Measurements from ENCODE around the gene GPC3. TPM values are rescaled to one million over a fixed set of nuclear protein-coding genes. Genes with fewer than 3 reads are reported as not detected.

The GPC3 gene
- total RNA-seq, 2 experiments from 2014 or later: 0.25 to 0.59 TPM

DNA sequence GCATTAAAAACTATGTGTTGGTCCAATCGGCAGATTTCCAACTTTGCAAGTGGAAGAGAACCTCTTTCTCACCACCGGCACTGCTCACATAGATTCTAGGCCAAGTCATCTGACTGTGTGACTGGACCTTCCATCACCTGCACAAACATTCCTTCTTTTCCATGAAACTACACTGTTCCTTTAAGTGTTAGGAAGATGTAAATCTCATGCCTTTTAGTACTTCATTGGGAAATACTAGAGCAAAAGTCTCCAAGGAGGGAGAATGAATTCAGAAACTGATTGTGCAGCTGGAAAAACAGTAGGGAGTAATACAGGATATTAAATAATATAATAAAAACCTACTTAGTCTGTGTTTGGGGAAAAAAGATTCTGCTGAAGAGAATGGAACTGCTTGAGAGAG is 238.2 kb downstream of the GPC3 start:
- no peaks in the 10 kb centered on the region for H3K27me3 Mint-ChIP-seq
- peaks cover 66% of the 10 kb centered on the region for H3K4me1 Mint-ChIP-seq (ENCODE audit: low read depth)
- H3K4me3 ChIP-seq (ENCODE audit: low read length): no peak overlapping the region
- H3K4me1 ChIP-seq (ENCODE audit: insufficient read depth, low read length): peaks cover 8% of the 10 kb centered on the region
- H3K36me3 ChIP-seq (ENCODE audit: insufficient read depth, low read length): no peaks in the 10 kb centered on the region
- H3K27ac ChIP-seq (ENCODE audit: low read depth in 1 of 2, low read length in 2 of 2): no peak overlapping the region
- H3K9me3 Mint-ChIP-seq: no peaks in the 10 kb centered on the region
- intact Hi-C loops (cut with DNase I, micrococcal nuclease): loop anchor here in 1 of 2 experiments (2.0 kb wide), 1 partner anchor 28 kb away; no protein-coding TSS in a partner anchor
- ATAC-seq (ENCODE audit: poor library complexity) (no peak), DNase-seq (no peak)
- H3K27me3 ChIP-seq (ENCODE audit: control insufficient read depth in 1 of 2, insufficient read depth in 2 of 2, low read length in 2 of 2): no peaks in the 10 kb centered on the region
- no peak for TF ChIP-seq CTCF (IDR thresholded peaks at IDR 0.05)
- H3K36me3 Mint-ChIP-seq (ENCODE audit: low read depth): no peaks in the 10 kb centered on the region
- ChIA-PET POLR2A (no interaction called here), CTCF (no interaction called here)
- no peaks in the 10 kb centered on the region for H3K9me3 ChIP-seq (ENCODE audit: control insufficient read depth in 1 of 2, insufficient read depth in 1 of 2, low read length in 2 of 2)
- H3K27ac Mint-ChIP-seq: peak overlapping the region; percentile 63
- no peak overlapping the region for H3K4me3 Mint-ChIP-seq

DNA sequence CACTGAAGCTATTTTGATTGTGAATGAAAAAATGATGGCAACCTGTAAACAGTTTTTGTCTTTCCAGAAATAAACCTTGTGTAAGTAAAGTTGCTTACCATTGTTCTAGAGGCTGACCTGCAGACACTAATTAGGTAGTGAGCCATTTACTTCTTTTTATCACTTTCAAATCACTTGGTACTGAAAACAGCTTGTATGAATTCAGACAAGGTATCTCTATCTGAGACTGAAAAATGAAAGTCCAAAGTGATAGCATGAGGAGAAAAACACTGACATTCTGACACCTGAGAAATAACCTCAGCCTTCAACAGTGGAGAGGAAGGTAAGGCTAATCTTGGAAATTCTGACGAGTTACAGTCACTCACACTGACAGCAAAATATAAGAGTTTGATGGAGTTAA is 238.8 kb downstream of the GPC3 start:
- H3K27me3 Mint-ChIP-seq: no peaks in the 10 kb centered on the region
- Histone ChIP-seq H3K36me3 (ENCODE audit: insufficient read depth, low read length) (no peaks in the 10 kb centered on the region), H3K27ac (ENCODE audit: low read depth in 1 of 2, low read length in 2 of 2) (no peak overlapping the region), H3K4me1 (ENCODE audit: insufficient read depth, low read length) (peaks cover 8% of the 10 kb centered on the region), H3K27me3 (ENCODE audit: control insufficient read depth in 1 of 2, insufficient read depth in 2 of 2, low read length in 2 of 2) (no peaks in the 10 kb centered on the region), H3K9me3 (ENCODE audit: control insufficient read depth in 1 of 2, insufficient read depth in 1 of 2, low read length in 2 of 2) (no peaks in the 10 kb centered on the region), H3K4me3 (ENCODE audit: low read length) (no peak overlapping the region)
- ChIA-PET CTCF (no interaction called here), POLR2A (interaction anchor here (1.6 kb wide), 1 partner anchor 17 kb away, joined by 6 read pairs; no protein-coding TSS in a partner anchor)
- H3K36me3 Mint-ChIP-seq (ENCODE audit: low read depth): no peaks in the 10 kb centered on the region
- intact Hi-C loops (cut with DNase I, micrococcal nuclease): loop anchor here in 1 of 2 experiments (2.0 kb wide), 1 partner anchor 28 kb away; no protein-coding TSS in a partner anchor
- H3K9me3 Mint-ChIP-seq: no peaks in the 10 kb centered on the region
- H3K4me3 Mint-ChIP-seq: no peak overlapping the region
- no peak for ATAC-seq (ENCODE audit: poor library complexity)
- TF ChIP-seq CTCF (IDR thresholded peaks at IDR 0.05): no peak
- peak overlapping the region; percentile 39 for H3K27ac Mint-ChIP-seq
- peaks cover 72% of the 10 kb centered on the region for H3K4me1 Mint-ChIP-seq (ENCODE audit: low read depth)
- no peak for DNase-seq

DNA sequence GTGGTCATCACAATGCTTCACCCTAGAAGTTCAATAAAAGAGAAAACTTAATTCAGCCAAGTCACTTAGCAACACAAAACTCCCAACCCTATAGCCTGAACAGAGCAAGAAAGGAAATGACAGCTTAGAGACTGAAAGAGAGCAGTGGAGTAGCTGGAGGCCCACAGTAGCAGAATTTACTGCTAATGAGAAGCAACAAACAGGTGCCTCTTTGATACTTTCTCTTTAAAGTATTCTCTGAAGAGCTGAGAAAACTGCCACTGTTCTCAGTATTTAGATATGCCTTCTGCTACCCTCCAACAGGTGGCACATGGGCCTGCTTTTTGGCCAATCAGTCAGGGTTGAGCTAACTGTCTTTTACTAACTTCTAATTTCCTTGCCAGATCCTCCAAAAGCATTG is 240.0 kb downstream of the GPC3 start:
- ChIA-PET POLR2A (interaction anchor here (1.1 to 1.6 kb wide), 3 partner anchors 18 to 29 kb away, joined by 3 to 6 read pairs (median 6); no protein-coding TSS in a partner anchor), CTCF (interaction anchor here (0.7 to 1.2 kb wide), 2 partner anchors 31 to 47 kb away, joined by 3 to 4 read pairs; no protein-coding TSS in a partner anchor)
- DNase-seq: peak in 7 of 14 experiments; percentile 12 to 54 (median 30)
- peaks cover 69% of the 10 kb centered on the region for H3K4me1 Mint-ChIP-seq (ENCODE audit: low read depth)
- Histone ChIP-seq H3K27ac (ENCODE audit: low read depth in 1 of 2, low read length in 2 of 2) (no peak overlapping the region), H3K4me3 (ENCODE audit: low read length) (no peak overlapping the region), H3K4me1 (ENCODE audit: insufficient read depth, low read length) (peaks cover 8% of the 10 kb centered on the region), H3K9me3 (ENCODE audit: control insufficient read depth in 1 of 2, insufficient read depth in 1 of 2, low read length in 2 of 2) (no peaks in the 10 kb centered on the region), H3K27me3 (ENCODE audit: control insufficient read depth in 1 of 2, insufficient read depth in 2 of 2, low read length in 2 of 2) (no peaks in the 10 kb centered on the region), H3K36me3 (ENCODE audit: insufficient read depth, low read length) (no peaks in the 10 kb centered on the region)
- peak overlapping the region; percentile 32 for H3K4me3 Mint-ChIP-seq
- TF ChIP-seq CTCF (IDR thresholded peaks at IDR 0.05): peak; percentile 35
- intact Hi-C loops (cut with DNase I, micrococcal nuclease): loop anchor here in 1 of 2 experiments (1.0 kb wide), 1 partner anchor 31 kb away; no protein-coding TSS in a partner anchor
- peak overlapping the region; percentile 82 for H3K27ac Mint-ChIP-seq
- no peaks in the 10 kb centered on the region for H3K9me3 Mint-ChIP-seq
- no peaks in the 10 kb centered on the region for H3K36me3 Mint-ChIP-seq (ENCODE audit: low read depth)
- H3K27me3 Mint-ChIP-seq: no peaks in the 10 kb centered on the region
- ATAC-seq (ENCODE audit: poor library complexity): peak; percentile 75

Data from CD4-positive, alpha-beta T cell (primary cell).